ENCODE data around the gene MYL3. TPM values are rescaled to one million over a fixed set of nuclear protein-coding genes. Genes with fewer than 3 reads are reported as not detected.

MYL3 gene
- total and polyA plus RNA-seq, 9 donors: 0.63 to 10.8 (median 4.2) TPM

DNA sequence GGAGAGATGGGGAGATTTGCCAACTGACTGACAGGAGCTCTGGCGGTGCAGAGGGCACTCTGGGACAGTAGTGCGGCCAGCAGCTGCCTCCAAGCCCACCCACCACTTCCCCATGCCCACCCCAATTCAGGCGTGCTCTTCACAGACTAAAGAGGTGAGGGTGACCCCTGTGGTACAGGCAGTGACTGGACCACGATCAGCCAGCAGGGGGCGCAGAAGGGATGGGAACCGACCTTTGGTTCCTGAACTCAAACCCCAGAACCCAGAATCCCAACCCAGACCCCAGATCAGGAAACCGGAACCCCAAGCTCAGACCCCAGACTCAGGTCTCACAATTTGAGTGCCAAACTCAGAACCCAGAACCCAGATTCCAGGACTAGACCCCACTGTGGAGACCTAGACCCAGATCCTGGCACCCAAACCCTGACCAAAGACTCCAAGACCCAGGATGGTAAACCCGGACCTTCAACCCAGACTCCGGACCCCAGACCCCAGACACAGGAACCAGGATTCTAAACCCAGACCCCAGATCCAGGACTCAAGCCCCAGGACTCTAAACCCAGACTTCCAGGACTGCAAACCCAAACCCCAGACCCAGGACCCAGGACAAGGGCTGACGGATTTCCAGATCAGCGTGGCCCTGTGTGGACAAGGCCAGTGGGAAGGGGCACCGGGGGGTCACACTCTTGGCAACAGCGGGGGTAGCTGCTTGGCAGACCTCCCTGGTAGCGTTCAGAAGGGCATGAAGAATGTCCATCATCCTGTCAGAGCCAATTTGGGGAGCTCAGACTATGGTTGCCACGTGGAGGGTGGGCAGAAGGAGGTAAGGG, 3.7 kb upstream of the MYL3 start:
- no peaks in the 10 kb centered on the region for H3K9me3 ChIP-seq
- 24 to 29% (median 29%) methylated on average over 15 of the region's 15 CpGs for WGBS, 3 donors
- H3K27ac ChIP-seq: peak overlapping the region; percentile 66 to 73
- peaks cover 31% of the 10 kb centered on the region for H3K4me1 ChIP-seq (ENCODE audit: insufficient read depth)
- peak; percentile 82 to 93 (median 90) for DNase-seq
- no peaks in the 10 kb centered on the region for H3K27me3 ChIP-seq
- no peak for TF ChIP-seq POLR2A (IDR thresholded peaks at IDR 0.05)
- TF ChIP-seq, protein P1, sequence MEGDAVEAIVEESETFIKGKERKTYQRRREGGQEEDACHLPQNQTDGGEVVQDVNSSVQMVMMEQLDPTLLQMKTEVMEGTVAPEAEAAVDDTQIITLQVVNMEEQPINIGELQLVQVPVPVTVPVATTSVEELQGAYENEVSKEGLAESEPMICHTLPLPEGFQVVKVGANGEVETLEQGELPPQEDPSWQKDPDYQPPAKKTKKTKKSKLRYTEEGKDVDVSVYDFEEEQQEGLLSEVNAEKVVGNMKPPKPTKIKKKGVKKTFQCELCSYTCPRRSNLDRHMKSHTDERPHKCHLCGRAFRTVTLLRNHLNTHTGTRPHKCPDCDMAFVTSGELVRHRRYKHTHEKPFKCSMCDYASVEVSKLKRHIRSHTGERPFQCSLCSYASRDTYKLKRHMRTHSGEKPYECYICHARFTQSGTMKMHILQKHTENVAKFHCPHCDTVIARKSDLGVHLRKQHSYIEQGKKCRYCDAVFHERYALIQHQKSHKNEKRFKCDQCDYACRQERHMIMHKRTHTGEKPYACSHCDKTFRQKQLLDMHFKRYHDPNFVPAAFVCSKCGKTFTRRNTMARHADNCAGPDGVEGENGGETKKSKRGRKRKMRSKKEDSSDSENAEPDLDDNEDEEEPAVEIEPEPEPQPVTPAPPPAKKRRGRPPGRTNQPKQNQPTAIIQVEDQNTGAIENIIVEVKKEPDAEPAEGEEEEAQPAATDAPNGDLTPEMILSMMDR (IDR thresholded peaks at IDR 0.05): peak; percentile 81 to 91 (median 85)
- intact Hi-C loops (cut with DNase I): loop anchor here in 2 of 4 donors (1.0 to 5.0 kb wide), 3 partner anchors 27 to 40 kb away; no protein-coding TSS in a partner anchor
- no peak overlapping the region for H3K4me3 ChIP-seq
- no peaks in the 10 kb centered on the region for H3K36me3 ChIP-seq

GRCh38 chr3:46866032-46866595, 2.9 kb upstream of the MYL3 start:
- peaks cover 27% of the 10 kb centered on the region for H3K4me1 ChIP-seq (ENCODE audit: insufficient read depth)
- WGBS, 3 donors: 89 to 93% (median 93%) methylated on average over 10 to 11 of the region's 11 CpGs
- TF ChIP-seq, protein P1 (IDR thresholded peaks at IDR 0.05): no peak
- TF ChIP-seq POLR2A (IDR thresholded peaks at IDR 0.05): no peak
- TF ChIP-seq EP300 (IDR thresholded peaks at IDR 0.05): no peak

GRCh38 chr3:46865546-46865945, 2.3 kb upstream of the MYL3 start:
- intact Hi-C loops (cut with DNase I): loop anchor here in 2 of 4 donors (5.0 kb wide), 2 partner anchors 37 to 42 kb away; no protein-coding TSS in a partner anchor
- DNase-seq: peak in 1 of 5 donors; percentile 33
- H3K36me3 ChIP-seq: no peaks in the 10 kb centered on the region
- H3K27ac ChIP-seq: no peak overlapping the region
- H3K9me3 ChIP-seq: no peaks in the 10 kb centered on the region
- H3K4me1 ChIP-seq (ENCODE audit: insufficient read depth): peaks cover 26% of the 10 kb centered on the region
- H3K4me3 ChIP-seq: no peak overlapping the region
- no peak for TF ChIP-seq EP300 (IDR thresholded peaks at IDR 0.05)
- TF ChIP-seq, protein P1 (IDR thresholded peaks at IDR 0.05): no peak
- no peak for TF ChIP-seq POLR2A (IDR thresholded peaks at IDR 0.05)
- no peaks in the 10 kb centered on the region for H3K27me3 ChIP-seq
- WGBS, 3 donors: 67 to 77% (median 72%) methylated on average over 2 of the region's 2 CpGs

More at GRCh38 chr3:46866032-46866595, 2.9 kb upstream of the MYL3 start:
- H3K27ac ChIP-seq: no peak overlapping the region
- no peaks in the 10 kb centered on the region for H3K9me3 ChIP-seq
- H3K4me3 ChIP-seq: no peak overlapping the region
- no peaks in the 10 kb centered on the region for H3K27me3 ChIP-seq
- DNase-seq: no peak
- intact Hi-C loops (cut with DNase I): loop anchor here in 2 of 4 donors (5.0 kb wide), 2 partner anchors 36 to 41 kb away; no protein-coding TSS in a partner anchor
- H3K36me3 ChIP-seq: no peaks in the 10 kb centered on the region

GRCh38 chr3:46865031-46865507, 1.8 kb upstream of the MYL3 start:
- Histone ChIP-seq H3K4me1 (ENCODE audit: insufficient read depth) (peaks cover 26% of the 10 kb centered on the region), H3K9me3 (no peaks in the 10 kb centered on the region), H3K27me3 (no peaks in the 10 kb centered on the region), H3K27ac (no peak overlapping the region), H3K4me3 (no peak overlapping the region), H3K36me3 (no peaks in the 10 kb centered on the region)
- DNase-seq: peak; percentile 54 to 69 (median 55)
- no peak for TF ChIP-seq POLR2A (IDR thresholded peaks at IDR 0.05)
- no peak for TF ChIP-seq EP300 (IDR thresholded peaks at IDR 0.05)
- TF ChIP-seq, protein P1 (IDR thresholded peaks at IDR 0.05): no peak
- intact Hi-C loops (cut with DNase I): loop anchor here in 2 of 4 donors (5.0 kb wide), 2 partner anchors 37 to 42 kb away; no protein-coding TSS in a partner anchor
- 41 to 51% (median 45%) methylated on average over 12 of the region's 12 CpGs for WGBS, 3 donors
